OCI-LY1 (cell line): ENCODE data around the gene FRMD4A.

ENCODE experiments used
- H2AFZ ChIP-seq: fragments of 200-600 bp; sonication (generic), shearing (Covaris generic); 2 replicates; pipeline ENCODE4 v1.6.0; 2014; ENCODE audit warnings: antibody characterized with exemption, mild to moderate bottlenecking, low read length
- H3F3A ChIP-seq: fragments of 200-600 bp; sonication (generic), shearing (Covaris generic); 2 replicates; pipeline ENCODE4 v1.6.0; 2014; ENCODE audit warnings: mild to moderate bottlenecking, antibody characterized with exemption, low read length, moderate library complexity; ENCODE audit not compliant: insufficient read depth
- H3K27ac ChIP-seq: fragments of 200-600 bp; sonication (generic); 2 replicates; pipeline ENCODE4 v1.5.1; 2014; ENCODE audit warnings: low read length, mixed run types, mild to moderate bottlenecking, low read depth; ENCODE audit not compliant: poor library complexity, severe bottlenecking
- H3K27me3 ChIP-seq: fragments of 200-600 bp; sonication (generic); 2 replicates; pipeline ENCODE4 v1.6.0; 2014; ENCODE audit warnings: antibody characterized with exemption, mild to moderate bottlenecking, low read length, moderate library complexity; ENCODE audit not compliant: insufficient read depth
- H3K36me3 ChIP-seq: fragments of 200-600 bp; sonication (generic); 2 replicates; pipeline ENCODE4 v1.6.1; 2014; ENCODE audit warnings: mild to moderate bottlenecking, antibody characterized with exemption, low read length, moderate library complexity, mixed read lengths; ENCODE audit not compliant: insufficient read depth
- H3K4me1 ChIP-seq: fragments of 200-600 bp; sonication (generic); 2 replicates; pipeline ENCODE4 v1.5.1; 2014; ENCODE audit warnings: mild to moderate bottlenecking, low read length, moderate library complexity; ENCODE audit not compliant: insufficient read depth, severe bottlenecking
- H3K4me2 ChIP-seq: fragments of 200-600 bp; sonication (generic), shearing (Covaris generic); 2 replicates; pipeline ENCODE4 v1.6.1; 2014; ENCODE audit warnings: low read length
- H3K4me3 ChIP-seq: fragments of 200-600 bp; sonication (generic); 2 replicates; pipeline ENCODE4 v1.5.1; 2014; ENCODE audit warnings: low read length, low read depth, mild to moderate bottlenecking, mixed read lengths; ENCODE audit not compliant: poor library complexity, severe bottlenecking
- H3K79me2 ChIP-seq: fragments of 200-600 bp; shearing (Covaris generic); 2 replicates; pipeline ENCODE4 v1.6.1; 2016; ENCODE audit warnings: mixed run types, low read length, mixed read lengths; ENCODE audit not compliant: insufficient read depth
- H3K9ac ChIP-seq: fragments of 200-600 bp; sonication (generic), shearing (Covaris generic); 2 replicates; pipeline ENCODE4 v1.6.1; 2014; ENCODE audit warnings: mild to moderate bottlenecking, low read length, mixed read lengths
- H3K9me2 ChIP-seq: fragments of 200-600 bp; sonication (generic), shearing (Covaris generic); 2 replicates; pipeline ENCODE4 v1.6.1; 2014; ENCODE audit warnings: low read depth, mild to moderate bottlenecking, low read length, mixed read lengths
- H3K9me3 ChIP-seq: fragments of 200-600 bp; shearing (Covaris generic); 2 replicates; pipeline ENCODE4 v1.6.1; 2014; ENCODE audit warnings: low read length, mixed read lengths
- H4K20me1 ChIP-seq: fragments of 200-600 bp; sonication (generic), shearing (Covaris generic); 2 replicates; pipeline ENCODE4 v1.6.0; 2016; ENCODE audit warnings: mild to moderate bottlenecking, low read length; ENCODE audit not compliant: insufficient read depth
- CTCF ChIP-seq: fragments of 200-600 bp; sonication (generic), shearing (Covaris generic); IDR thresholded peaks from 2 replicates; pipeline ENCODE4 v1.5.1; 2017; ENCODE audit warnings: mild to moderate bottlenecking, antibody characterized with exemption, low read length, moderate library complexity, mixed read lengths
- EZH2 ChIP-seq: fragments of 200-600 bp; sonication (generic), shearing (Covaris generic); IDR thresholded peaks from 2 replicates; pipeline ENCODE4 v1.8.0; 2017; ENCODE audit warnings: borderline replicate concordance, mixed run types, mild to moderate bottlenecking, antibody characterized with exemption, low read length, moderate library complexity, mixed read lengths

FRMD4A gene

DNA sequence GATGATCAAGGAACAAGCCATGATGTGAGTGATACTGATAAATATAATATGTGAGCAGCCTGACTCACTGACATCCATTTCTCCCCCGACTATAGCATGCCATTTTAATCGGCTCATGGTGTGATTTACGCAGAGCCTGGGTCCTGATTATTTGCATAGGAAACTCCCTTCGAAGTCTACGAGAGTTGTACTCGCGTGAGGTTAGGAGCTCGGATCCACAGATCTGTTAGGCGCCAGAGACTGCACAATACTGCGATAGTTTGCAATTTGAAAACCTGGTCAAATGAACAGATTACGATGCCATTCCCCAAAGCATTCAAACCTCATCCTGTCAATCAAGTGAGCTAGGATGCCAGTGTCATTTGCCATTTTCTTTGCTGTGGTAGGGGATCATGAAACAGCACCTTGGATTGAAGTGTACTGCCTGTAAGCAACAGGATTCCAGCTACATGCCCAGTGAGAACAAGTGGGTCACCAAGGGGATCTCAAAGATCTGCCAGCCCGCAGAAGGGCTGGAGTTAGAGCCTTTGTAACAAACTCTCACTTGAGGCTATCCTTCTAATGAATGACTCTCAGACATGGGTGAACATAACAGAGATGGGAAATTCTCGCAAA lies 158.3 kb downstream of the FRMD4A start:
- TF ChIP-seq EZH2: no peak
- no peak for TF ChIP-seq CTCF
- H3K27me3 ChIP-seq: no peaks in the 10 kb centered on the region; the same call in 1 of the 2 replicates
- no peaks in the 10 kb centered on the region for H3K4me1 ChIP-seq
- H3K9me2 ChIP-seq: no peaks in the 10 kb centered on the region
- no peaks in the 10 kb centered on the region for H3K79me2 ChIP-seq
- no peak overlapping the region for H3K4me3 ChIP-seq
- H3K4me2 ChIP-seq: no peak overlapping the region
- no peak overlapping the region for H2AFZ ChIP-seq
- no peak overlapping the region for H3K9ac ChIP-seq
- H4K20me1 ChIP-seq: no peaks in the 10 kb centered on the region
- no peak overlapping the region for H3K27ac ChIP-seq
- H3K36me3 ChIP-seq: no peaks in the 10 kb centered on the region
- no peaks in the 10 kb centered on the region for H3K9me3 ChIP-seq
- H3F3A ChIP-seq: no peaks in the 10 kb centered on the region

DNA sequence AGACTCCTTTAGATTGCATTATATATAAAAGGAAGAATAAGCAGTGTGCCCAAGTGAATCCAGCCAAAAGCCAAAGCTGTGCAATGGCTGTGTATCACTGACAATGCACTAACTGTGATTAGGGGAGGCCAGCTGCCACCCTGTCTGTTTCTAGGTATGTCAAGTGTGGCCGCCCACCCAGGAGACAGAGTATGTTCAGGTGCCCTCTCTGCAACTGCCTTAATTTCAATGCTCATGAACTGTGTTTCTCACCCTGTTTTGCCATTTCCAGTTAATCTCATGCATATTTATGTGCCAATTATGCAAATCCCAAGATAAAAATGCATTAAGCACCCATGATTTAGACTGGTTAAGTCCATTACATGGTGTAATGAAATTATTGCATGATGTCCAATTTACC lies 159.4 kb downstream of the FRMD4A start:
- H3K79me2 ChIP-seq: no peaks in the 10 kb centered on the region
- H3K27me3 ChIP-seq: no peaks in the 10 kb centered on the region; the same call in 1 of the 2 replicates
- H3K9ac ChIP-seq: no peak overlapping the region
- H3K36me3 ChIP-seq: no peaks in the 10 kb centered on the region
- no peak overlapping the region for H3K27ac ChIP-seq
- H3K4me3 ChIP-seq: no peak overlapping the region
- no peak for TF ChIP-seq EZH2
- no peak for TF ChIP-seq CTCF
- no peaks in the 10 kb centered on the region for H3F3A ChIP-seq
- H3K9me2 ChIP-seq: no peaks in the 10 kb centered on the region
- no peak overlapping the region for H3K4me2 ChIP-seq
- no peak overlapping the region for H2AFZ ChIP-seq
- no peaks in the 10 kb centered on the region for H3K4me1 ChIP-seq
- no peaks in the 10 kb centered on the region for H3K9me3 ChIP-seq
- H4K20me1 ChIP-seq: no peaks in the 10 kb centered on the region

DNA sequence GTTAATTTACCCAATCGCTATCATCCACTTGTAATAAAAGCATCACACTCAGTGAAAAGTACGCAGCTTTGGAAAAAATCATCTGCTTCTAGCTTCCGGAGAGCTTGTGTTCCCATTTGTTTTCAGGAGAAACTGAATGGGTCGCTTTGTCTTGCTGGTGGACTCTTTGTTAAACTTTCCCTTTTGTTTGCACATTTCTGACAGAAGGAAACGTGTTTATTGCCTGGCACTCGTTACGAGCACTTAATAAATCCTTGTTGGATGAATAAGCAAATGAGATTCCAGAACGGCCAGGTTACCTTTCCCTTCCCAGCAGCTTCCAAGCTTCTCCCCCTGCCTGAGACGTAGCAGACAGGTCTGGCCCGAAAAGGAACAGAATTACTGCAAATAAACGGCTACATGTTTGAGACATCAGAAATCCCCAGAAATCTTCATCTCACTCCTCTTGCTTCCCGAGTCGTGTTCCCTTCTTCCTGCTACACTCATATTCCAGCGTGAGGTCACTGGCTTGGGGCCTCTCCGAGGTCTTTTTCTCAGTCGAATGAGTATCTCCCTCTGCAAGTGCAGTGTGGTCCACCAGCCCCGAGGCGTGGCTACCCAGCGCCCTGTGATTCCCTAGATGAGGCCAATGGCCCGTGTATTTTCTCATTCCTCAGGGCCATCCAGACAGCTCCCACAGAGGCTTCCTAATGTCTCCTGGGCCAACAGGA lies 167.2 kb downstream of the FRMD4A start:
- H3K9me3 ChIP-seq: no peaks in the 10 kb centered on the region
- no peaks in the 10 kb centered on the region for H3K79me2 ChIP-seq
- H3K9me2 ChIP-seq: no peaks in the 10 kb centered on the region
- H3K4me2 ChIP-seq: no peak overlapping the region
- H2AFZ ChIP-seq: no peak overlapping the region
- H3K36me3 ChIP-seq: no peaks in the 10 kb centered on the region
- no peaks in the 10 kb centered on the region for H3K4me1 ChIP-seq
- TF ChIP-seq EZH2: no peak
- TF ChIP-seq CTCF: no peak
- H3K9ac ChIP-seq: no peak overlapping the region
- no peak overlapping the region for H3K27ac ChIP-seq
- H3K27me3 ChIP-seq: no peaks in the 10 kb centered on the region
- H4K20me1 ChIP-seq: no peaks in the 10 kb centered on the region
- H3K4me3 ChIP-seq: no peak overlapping the region
- H3F3A ChIP-seq: no peaks in the 10 kb centered on the region
